ENCODE data around the gene PIBF1.

The PIBF1 gene

GRCh38 chr13:73000027-73000674, 218.2 kb downstream of the PIBF1 start:
- peak in 1 of 2 experiments; percentile 46 for DNase-seq (ENCODE audit: low read depth in 1 of 2, low spot score in 1 of 2)
- TF ChIP-seq SPI1 (IDR thresholded peaks at IDR 0.05; ENCODE audit: borderline replicate concordance, low read depth), result peak; percentile 96
- TF ChIP-seq, protein P1, sequence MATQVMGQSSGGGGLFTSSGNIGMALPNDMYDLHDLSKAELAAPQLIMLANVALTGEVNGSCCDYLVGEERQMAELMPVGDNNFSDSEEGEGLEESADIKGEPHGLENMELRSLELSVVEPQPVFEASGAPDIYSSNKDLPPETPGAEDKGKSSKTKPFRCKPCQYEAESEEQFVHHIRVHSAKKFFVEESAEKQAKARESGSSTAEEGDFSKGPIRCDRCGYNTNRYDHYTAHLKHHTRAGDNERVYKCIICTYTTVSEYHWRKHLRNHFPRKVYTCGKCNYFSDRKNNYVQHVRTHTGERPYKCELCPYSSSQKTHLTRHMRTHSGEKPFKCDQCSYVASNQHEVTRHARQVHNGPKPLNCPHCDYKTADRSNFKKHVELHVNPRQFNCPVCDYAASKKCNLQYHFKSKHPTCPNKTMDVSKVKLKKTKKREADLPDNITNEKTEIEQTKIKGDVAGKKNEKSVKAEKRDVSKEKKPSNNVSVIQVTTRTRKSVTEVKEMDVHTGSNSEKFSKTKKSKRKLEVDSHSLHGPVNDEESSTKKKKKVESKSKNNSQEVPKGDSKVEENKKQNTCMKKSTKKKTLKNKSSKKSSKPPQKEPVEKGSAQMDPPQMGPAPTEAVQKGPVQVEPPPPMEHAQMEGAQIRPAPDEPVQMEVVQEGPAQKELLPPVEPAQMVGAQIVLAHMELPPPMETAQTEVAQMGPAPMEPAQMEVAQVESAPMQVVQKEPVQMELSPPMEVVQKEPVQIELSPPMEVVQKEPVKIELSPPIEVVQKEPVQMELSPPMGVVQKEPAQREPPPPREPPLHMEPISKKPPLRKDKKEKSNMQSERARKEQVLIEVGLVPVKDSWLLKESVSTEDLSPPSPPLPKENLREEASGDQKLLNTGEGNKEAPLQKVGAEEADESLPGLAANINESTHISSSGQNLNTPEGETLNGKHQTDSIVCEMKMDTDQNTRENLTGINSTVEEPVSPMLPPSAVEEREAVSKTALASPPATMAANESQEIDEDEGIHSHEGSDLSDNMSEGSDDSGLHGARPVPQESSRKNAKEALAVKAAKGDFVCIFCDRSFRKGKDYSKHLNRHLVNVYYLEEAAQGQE (IDR thresholded peaks at IDR 0.05; ENCODE audit: insufficient replicate concordance, low read depth), result no peak
- H3K4me3 ChIP-seq (replicated peaks; ENCODE audit: insufficient read depth, low read length), result no peak overlapping the region

GRCh38 chr13:73001971-73002370, 220.0 kb downstream of the PIBF1 start:
- Histone ChIP-seq H3K4me3 (replicated peaks; ENCODE audit: insufficient read depth, low read length) (no peak overlapping the region), H3K27ac (replicated peaks) (no peak overlapping the region), H3K27me3 (ENCODE audit: insufficient read depth, poor library complexity, severe bottlenecking) (no peaks in the 10 kb centered on the region)
- TF ChIP-seq POLR2AphosphoS5 (IDR thresholded peaks at IDR 0.05; ENCODE audit: low read depth) (no peak), GABPA (IDR thresholded peaks at IDR 0.05; ENCODE audit: low read depth) (no peak), CTCF (IDR thresholded peaks at IDR 0.05; ENCODE audit: insufficient read depth, low read length) (no peak), SPI1 (IDR thresholded peaks at IDR 0.05; ENCODE audit: borderline replicate concordance, low read depth) (no peak)
- TF ChIP-seq, protein P1 (IDR thresholded peaks at IDR 0.05; ENCODE audit: insufficient replicate concordance, low read depth), result no peak
- DNase-seq (ENCODE audit: low read depth in 1 of 2, low spot score in 1 of 2), result no peak

More at GRCh38 chr13:73000027-73000674, 218.2 kb downstream of the PIBF1 start:
- H3K27ac ChIP-seq (replicated peaks), result no peak overlapping the region
- H3K27me3 ChIP-seq (ENCODE audit: insufficient read depth, poor library complexity, severe bottlenecking), result no peaks in the 10 kb centered on the region

DNA sequence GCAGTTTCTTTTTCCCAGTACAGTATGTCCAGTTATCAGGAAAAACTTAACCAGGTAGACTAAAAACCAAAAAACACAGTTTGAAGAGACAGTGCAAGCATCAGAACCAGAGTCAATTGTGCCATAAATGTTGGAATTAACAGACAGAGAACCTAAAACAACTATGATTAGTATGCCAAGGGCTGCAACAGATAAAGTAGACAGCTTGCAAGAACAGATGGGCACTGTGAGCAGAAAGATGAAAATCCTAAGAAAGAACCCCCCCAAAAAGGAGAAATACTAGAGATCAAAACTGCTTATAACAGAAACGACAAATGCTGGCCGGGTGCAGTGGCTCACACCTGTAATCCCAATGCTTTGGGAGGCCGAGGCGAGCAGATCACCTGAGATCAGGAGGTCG, 229.8 kb downstream of the PIBF1 start:
- Histone ChIP-seq H3K4me3 (replicated peaks; ENCODE audit: insufficient read depth, low read length) (no peak overlapping the region), H3K27me3 (ENCODE audit: insufficient read depth, poor library complexity, severe bottlenecking) (no peaks in the 10 kb centered on the region), H3K27ac (replicated peaks) (no peak overlapping the region)
- TF ChIP-seq CTCF (IDR thresholded peaks at IDR 0.05; ENCODE audit: insufficient read depth, low read length), result no peak
- TF ChIP-seq, protein P1 (IDR thresholded peaks at IDR 0.05; ENCODE audit: insufficient replicate concordance, low read depth), result no peak
- no peak for TF ChIP-seq POLR2AphosphoS5 (IDR thresholded peaks at IDR 0.05; ENCODE audit: low read depth)
- TF ChIP-seq SPI1 (IDR thresholded peaks at IDR 0.05; ENCODE audit: borderline replicate concordance, low read depth), result no peak
- TF ChIP-seq GABPA (IDR thresholded peaks at IDR 0.05; ENCODE audit: low read depth), result no peak
- DNase-seq (ENCODE audit: low read depth in 1 of 2, low spot score in 1 of 2), result no peak

All from HL-60 (cell line).